ENCODE data around the gene DBH. TPM values are rescaled to one million over a fixed set of nuclear protein-coding genes. Genes with fewer than 3 reads are reported as not detected.

The DBH gene
- total and polyA plus RNA-seq, 2 of the 13 experiments (the other 11 are each of a cell fraction or from before 2014, with no cell fraction given), result not detected

DNA sequence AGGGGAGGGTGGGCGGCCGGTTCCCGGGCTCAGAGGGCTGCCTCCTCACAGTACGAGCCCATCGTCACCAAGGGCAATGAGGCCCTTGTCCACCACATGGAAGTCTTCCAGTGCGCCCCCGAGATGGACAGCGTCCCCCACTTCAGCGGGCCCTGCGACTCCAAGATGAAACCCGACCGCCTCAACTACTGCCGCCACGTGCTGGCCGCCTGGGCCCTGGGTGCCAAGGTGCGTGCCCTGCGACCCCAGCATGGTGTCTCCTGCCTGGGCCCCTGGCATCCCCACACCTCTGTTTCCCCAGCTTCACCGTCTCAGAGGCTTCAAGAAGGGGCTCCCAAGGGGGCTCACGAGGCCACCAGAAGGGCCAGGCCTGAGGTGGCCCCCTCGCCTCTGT, 7.2 kb downstream of the DBH start:
- no peak for FAIRE-seq

More for the DNA sequence above, 7.2 kb downstream of the DBH start:
- intact Hi-C loops (cut with micrococcal nuclease; ENCODE audit: unreplicated experiment) (no loop called here), in situ Hi-C loops (cut with HindIII; ENCODE audit: extremely low pct_ligation_motif_present, low pct_unique_long_range_greater_than_20kb) (no loop called here)
- no peak overlapping the region for H3K9ac ChIP-seq (ENCODE audit: insufficient read depth, low read depth, low read length)
- H3K4me2 ChIP-seq (ENCODE audit: low read depth, low read length), result no peak overlapping the region
- ChIA-PET POLR2A (no interaction called here), CTCF (ENCODE audit: low intra/inter-chr PET ratio, low total read pairs) (no interaction called here)
- H3K27me3 ChIP-seq (ENCODE audit: control insufficient read depth in 1 of 2, insufficient read depth in 2 of 2, low read length in 2 of 2), result peaks cover 18 to 96% of the 10 kb centered on the region in 2 experiments
- ATAC-seq (no peak), DNase-seq (ENCODE audit: low spot score) (no peak)
- no peaks in the 10 kb centered on the region for H3K4me1 ChIP-seq (ENCODE audit: insufficient read depth, low read length)
- no peaks in the 10 kb centered on the region for H3K36me3 ChIP-seq (replicated peaks in 1 of 2; ENCODE audit: control insufficient read depth in 1 of 2, insufficient read depth in 2 of 2, low read length in 2 of 2)
- TF ChIP-seq FOSL2 (CRISPR knock-in tag; IDR thresholded peaks at IDR 0.05), result no peak
- TF ChIP-seq ZNF274 (CRISPR knock-in tag; IDR thresholded peaks at IDR 0.05), result no peak
- TF ChIP-seq GLMP (CRISPR knock-in tag; IDR thresholded peaks at IDR 0.05; ENCODE audit: borderline replicate concordance), result no peak
- no peak for TF ChIP-seq ZMAT3 (CRISPR knock-in tag; conservative IDR thresholded peaks at IDR 0.05)
- TF ChIP-seq, protein P1, sequence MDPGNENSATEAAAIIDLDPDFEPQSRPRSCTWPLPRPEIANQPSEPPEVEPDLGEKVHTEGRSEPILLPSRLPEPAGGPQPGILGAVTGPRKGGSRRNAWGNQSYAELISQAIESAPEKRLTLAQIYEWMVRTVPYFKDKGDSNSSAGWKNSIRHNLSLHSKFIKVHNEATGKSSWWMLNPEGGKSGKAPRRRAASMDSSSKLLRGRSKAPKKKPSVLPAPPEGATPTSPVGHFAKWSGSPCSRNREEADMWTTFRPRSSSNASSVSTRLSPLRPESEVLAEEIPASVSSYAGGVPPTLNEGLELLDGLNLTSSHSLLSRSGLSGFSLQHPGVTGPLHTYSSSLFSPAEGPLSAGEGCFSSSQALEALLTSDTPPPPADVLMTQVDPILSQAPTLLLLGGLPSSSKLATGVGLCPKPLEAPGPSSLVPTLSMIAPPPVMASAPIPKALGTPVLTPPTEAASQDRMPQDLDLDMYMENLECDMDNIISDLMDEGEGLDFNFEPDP (CRISPR knock-in tag; conservative IDR thresholded peaks at IDR 0.05), result no peak
- TF ChIP-seq, protein P2, sequence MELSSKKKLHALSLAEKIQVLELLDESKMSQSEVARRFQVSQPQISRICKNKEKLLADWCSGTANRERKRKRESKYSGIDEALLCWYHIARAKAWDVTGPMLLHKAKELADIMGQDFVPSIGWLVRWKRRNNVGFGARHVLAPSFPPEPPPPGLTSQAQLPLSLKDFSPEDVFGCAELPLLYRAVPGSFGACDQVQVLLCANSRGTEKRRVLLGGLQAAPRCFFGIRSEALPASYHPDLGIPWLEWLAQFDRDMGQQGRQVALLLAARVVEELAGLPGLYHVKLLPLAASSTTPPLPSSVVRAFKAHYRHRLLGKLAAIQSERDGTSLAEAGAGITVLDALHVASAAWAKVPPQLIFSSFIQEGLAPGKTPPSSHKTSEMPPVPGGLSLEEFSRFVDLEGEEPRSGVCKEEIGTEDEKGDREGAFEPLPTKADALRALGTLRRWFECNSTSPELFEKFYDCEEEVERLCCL (CRISPR knock-in tag; IDR thresholded peaks at IDR 0.05; ENCODE audit: borderline replicate concordance), result no peak
- TF ChIP-seq ZNF563 (CRISPR knock-in tag; IDR thresholded peaks at IDR 0.05), result no peak
- TF ChIP-seq IKZF5 (CRISPR knock-in tag; IDR thresholded peaks at IDR 0.05), result no peak
- TF ChIP-seq ZNF335 (CRISPR knock-in tag; IDR thresholded peaks at IDR 0.05), result no peak
- no peak for TF ChIP-seq GATAD2A (CRISPR knock-in tag; IDR thresholded peaks at IDR 0.05)
- TF ChIP-seq, protein P3, sequence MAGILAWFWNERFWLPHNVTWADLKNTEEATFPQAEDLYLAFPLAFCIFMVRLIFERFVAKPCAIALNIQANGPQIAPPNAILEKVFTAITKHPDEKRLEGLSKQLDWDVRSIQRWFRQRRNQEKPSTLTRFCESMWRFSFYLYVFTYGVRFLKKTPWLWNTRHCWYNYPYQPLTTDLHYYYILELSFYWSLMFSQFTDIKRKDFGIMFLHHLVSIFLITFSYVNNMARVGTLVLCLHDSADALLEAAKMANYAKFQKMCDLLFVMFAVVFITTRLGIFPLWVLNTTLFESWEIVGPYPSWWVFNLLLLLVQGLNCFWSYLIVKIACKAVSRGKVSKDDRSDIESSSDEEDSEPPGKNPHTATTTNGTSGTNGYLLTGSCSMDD (CRISPR knock-in tag; IDR thresholded peaks at IDR 0.05), result no peak
- no peak for TF ChIP-seq GATA4 (IDR thresholded peaks at IDR 0.05; ENCODE audit: borderline replicate concordance, low read depth)
- TF ChIP-seq GFI1 (CRISPR knock-in tag; IDR thresholded peaks at IDR 0.05; ENCODE audit: borderline replicate concordance), result no peak
- peaks cover 3% of the 10 kb centered on the region for H4K20me1 ChIP-seq (ENCODE audit: insufficient read depth, low read length)
- no peak overlapping the region for H3K27ac ChIP-seq (ENCODE audit: extremely low read length, insufficient read depth, low read length)
- BruUV-seq (replicated peaks), result no TSS peak
- H3K9me3 ChIP-seq (ENCODE audit: low read length), result no peaks in the 10 kb centered on the region
- H2AFZ ChIP-seq (ENCODE audit: low read length), result no peak overlapping the region
- 24% methylated on average over 10 of the region's 20 CpGs for WGBS (ENCODE audit: low lambda C conversion rate)
- H3K79me2 ChIP-seq (ENCODE audit: insufficient read depth, low read length), result no peaks in the 10 kb centered on the region
- no peak overlapping the region for H3K4me3 ChIP-seq (replicated peaks in 1 of 3; ENCODE audit: insufficient read depth in 1 of 3, low read depth in 2 of 3, low read length in 3 of 3)

Data from HepG2 (cell line).